ENCODE results near the gene JOSD2. TPM values are rescaled to one million over a fixed set of nuclear protein-coding genes. Genes with fewer than 3 reads are reported as not detected.
A peak's percentile ranks its signal among the peaks of the same experiment; 100 is the strongest.

The JOSD2 gene
- total RNA-seq, 2 experiments from 2014 or later, result 26.2 to 27.0 TPM

- no peaks in the 10 kb centered on the region for H3K4me1 Mint-ChIP-seq
- no peaks in the 10 kb centered on the region for H3K36me3 Mint-ChIP-seq
- DNase-seq, result no peak
- no peaks in the 10 kb centered on the region for H3K9me3 Mint-ChIP-seq
- H3K27ac Mint-ChIP-seq, result no peak overlapping the region
- no peak overlapping the region for H3K4me3 Mint-ChIP-seq
- H3K27me3 Mint-ChIP-seq, result peaks cover 2% of the 10 kb centered on the region
Measured at GRCh38 chr19:50466706-50467039, 44.3 kb downstream of the JOSD2 start.

GRCh38 chr19:50465986-50466705, 44.8 kb downstream of the JOSD2 start:
- Mint-ChIP-seq H3K9me3 (no peaks in the 10 kb centered on the region), H3K27me3 (peaks cover 7% of the 10 kb centered on the region), H3K36me3 (no peaks in the 10 kb centered on the region), H3K4me1 (no peaks in the 10 kb centered on the region), H3K4me3 (no peak overlapping the region), H3K27ac (no peak overlapping the region)
- no peak for DNase-seq

GRCh38 chr19:50465000-50465399, 46.0 kb downstream of the JOSD2 start:
- Mint-ChIP-seq H3K36me3 (no peaks in the 10 kb centered on the region), H3K4me3 (no peak overlapping the region), H3K4me1 (peaks cover 5% of the 10 kb centered on the region), H3K27me3 (peaks cover 14% of the 10 kb centered on the region), H3K9me3 (no peaks in the 10 kb centered on the region), H3K27ac (no peak overlapping the region)
- no peak for DNase-seq

GRCh38 chr19:50464348-50464747, 46.6 kb downstream of the JOSD2 start:
- DNase-seq, result no peak
- peaks cover 21% of the 10 kb centered on the region for H3K27me3 Mint-ChIP-seq
- H3K4me3 Mint-ChIP-seq, result no peak overlapping the region
- H3K27ac Mint-ChIP-seq, result no peak overlapping the region
- H3K36me3 Mint-ChIP-seq, result no peaks in the 10 kb centered on the region
- peaks cover 6% of the 10 kb centered on the region for H3K4me1 Mint-ChIP-seq
- no peaks in the 10 kb centered on the region for H3K9me3 Mint-ChIP-seq

- DNase-seq, result no peak
- Mint-ChIP-seq H3K4me3 (no peak overlapping the region), H3K4me1 (peaks cover 6% of the 10 kb centered on the region), H3K27ac (no peak overlapping the region), H3K36me3 (no peaks in the 10 kb centered on the region), H3K9me3 (no peaks in the 10 kb centered on the region), H3K27me3 (peaks cover 29% of the 10 kb centered on the region)
Measured at GRCh38 chr19:50462970-50463369, 48.0 kb downstream of the JOSD2 start.

- peaks cover 6% of the 10 kb centered on the region for H3K4me1 Mint-ChIP-seq
- H3K27me3 Mint-ChIP-seq, result peaks cover 41% of the 10 kb centered on the region
- peak; percentile 51 for DNase-seq
- no peak overlapping the region for H3K27ac Mint-ChIP-seq
- H3K36me3 Mint-ChIP-seq, result no peaks in the 10 kb centered on the region
- no peak overlapping the region for H3K4me3 Mint-ChIP-seq
- no peaks in the 10 kb centered on the region for H3K9me3 Mint-ChIP-seq
Measured at GRCh38 chr19:50461066-50461875, 49.7 kb downstream of the JOSD2 start.

GRCh38 chr19:50460161-50460765, 50.7 kb downstream of the JOSD2 start:
- Mint-ChIP-seq H3K4me3 (no peak overlapping the region), H3K27me3 (peaks cover 41% of the 10 kb centered on the region), H3K4me1 (peaks cover 6% of the 10 kb centered on the region), H3K36me3 (no peaks in the 10 kb centered on the region), H3K27ac (peak overlapping the region; percentile 6), H3K9me3 (no peaks in the 10 kb centered on the region)
- DNase-seq, result peak; percentile 28

- Mint-ChIP-seq H3K27me3 (peaks cover 41% of the 10 kb centered on the region), H3K4me3 (no peak overlapping the region), H3K27ac (peak overlapping the region; percentile 27), H3K4me1 (peaks cover 6% of the 10 kb centered on the region), H3K36me3 (no peaks in the 10 kb centered on the region), H3K9me3 (no peaks in the 10 kb centered on the region)
- no peak for DNase-seq
Measured at GRCh38 chr19:50459638-50460037, 51.4 kb downstream of the JOSD2 start.

- no peak for DNase-seq
- H3K36me3 Mint-ChIP-seq, result no peaks in the 10 kb centered on the region
- H3K9me3 Mint-ChIP-seq, result no peaks in the 10 kb centered on the region
- peaks cover 41% of the 10 kb centered on the region for H3K27me3 Mint-ChIP-seq
- no peak overlapping the region for H3K27ac Mint-ChIP-seq
- no peak overlapping the region for H3K4me3 Mint-ChIP-seq
- peaks cover 6% of the 10 kb centered on the region for H3K4me1 Mint-ChIP-seq
Measured at GRCh38 chr19:50459067-50459456, 51.9 kb downstream of the JOSD2 start.

GRCh38 chr19:50458396-50459066, 52.5 kb downstream of the JOSD2 start:
- no peak for DNase-seq
- Mint-ChIP-seq H3K4me1 (peaks cover 6% of the 10 kb centered on the region), H3K36me3 (no peaks in the 10 kb centered on the region), H3K9me3 (no peaks in the 10 kb centered on the region), H3K27ac (no peak overlapping the region), H3K4me3 (no peak overlapping the region), H3K27me3 (peaks cover 41% of the 10 kb centered on the region)

- peaks cover 6% of the 10 kb centered on the region for H3K4me1 Mint-ChIP-seq
- H3K9me3 Mint-ChIP-seq, result no peaks in the 10 kb centered on the region
- H3K36me3 Mint-ChIP-seq, result no peaks in the 10 kb centered on the region
- H3K27ac Mint-ChIP-seq, result no peak overlapping the region
- H3K4me3 Mint-ChIP-seq, result no peak overlapping the region
- no peak for DNase-seq
- peaks cover 41% of the 10 kb centered on the region for H3K27me3 Mint-ChIP-seq
Measured at GRCh38 chr19:50457300-50457699, 53.7 kb downstream of the JOSD2 start.

Other genes starting within 250 kb of the JOSD2 start
- under 1 TPM; 0.56 to 0.64 TPM for gene KCNC3, start 181.8 kb downstream of the JOSD2 start, total RNA-seq
- 10 to 100 TPM; 16.1 to 18.1 TPM for gene NAPSA, start 145.6 kb downstream of the JOSD2 start, total RNA-seq
- 10 to 100 TPM; 49.6 TPM for gene NR1H2, start 134.7 kb downstream of the JOSD2 start, total RNA-seq
- gene POLD1, start 126.8 kb downstream of the JOSD2 start, total RNA-seq, result 100 to 1,000 TPM; 191 to 196 TPM
- 1 to 10 TPM; 1.6 TPM for gene SPIB, start 92.3 kb downstream of the JOSD2 start, total RNA-seq
- gene MYBPC2, start 78.3 kb downstream of the JOSD2 start, total RNA-seq, result under 1 TPM; 0.12 to 0.45 TPM
- 10 to 100 TPM; 49.7 to 50.1 TPM for gene EMC10, start 34.7 kb downstream of the JOSD2 start, total RNA-seq
- under 1 TPM; 0.52 to 0.90 TPM for gene GARIN5A, start 34.3 kb downstream of the JOSD2 start, total RNA-seq
- gene ASPDH, start 2.7 kb upstream of the JOSD2 start, total RNA-seq, result not detected
- gene LRRC4B, start 57.2 kb upstream of the JOSD2 start, total RNA-seq, result not detected
- gene SYT3, start 128.7 kb upstream of the JOSD2 start, total RNA-seq, result 1 to 10 TPM; 1.4 to 1.9 TPM
- 1 to 10 TPM; 2.6 to 2.9 TPM for gene C19orf81, start 138.3 kb upstream of the JOSD2 start, total RNA-seq
- gene SHANK1, start 208.6 kb upstream of the JOSD2 start, total RNA-seq, result under 1 TPM; 0.04 to 0.12 TPM
- 1 to 10 TPM; 2.2 to 3.1 TPM for gene CLEC11A, start 212.2 kb upstream of the JOSD2 start, total RNA-seq

Measured in activated naive CD8-positive, alpha-beta T cell treated with anti-CD3 and anti-CD28 coated beads for 36 hours (primary cell).